Keratinocyte (primary cell): Measurements from ENCODE around the gene ERC2. TPM values are rescaled to one million over a fixed set of nuclear protein-coding genes. Genes with fewer than 3 reads are reported as not detected.
A peak's percentile ranks its signal among the peaks of the same experiment; 100 is the strongest.

Experiments used
- DNase-seq: peaks from one replicate; pipeline ENCODE4 v3.0.0-alpha.2; 2011; ENCODE audit warnings: low read depth, missing footprints, low spot score
- FAIRE-seq: peaks from 2 replicates; lab custom pipeline; 2011; peaks lifted over from hg19 to GRCh38; lab: Jason Lieb, UNC
- H2AFZ ChIP-seq: 2 replicates; pipeline ENCODE4 v1.6.0; 2012; ENCODE audit warnings: low read length, control low read depth, inconsistent platforms; ENCODE audit not compliant: control insufficient read depth
- H3K27ac ChIP-seq: 2 replicates; pipeline ENCODE4 v1.5.1; 2011; ENCODE audit warnings: low read length; ENCODE audit not compliant: control insufficient read depth, insufficient read depth
- H3K27me3 ChIP-seq: 3 replicates; pipeline ENCODE4 v1.6.0; 2011; ENCODE audit warnings: low read length; ENCODE audit not compliant: control insufficient read depth, insufficient read depth; ENCODE audit errors: extremely low read depth
- H3K36me3 ChIP-seq, 2 experiments: 2 replicates in 1 of 2; 3 replicates in 1 of 2; pipeline ENCODE4 v1.5.1; 2011; ENCODE audit warnings: low read length in 2 of 2, mild to moderate bottlenecking in 1 of 2; ENCODE audit not compliant: control insufficient read depth in 2 of 2, insufficient read depth in 2 of 2; ENCODE audit errors: extremely low read depth in 1 of 2
- H3K4me1 ChIP-seq: 3 replicates; pipeline ENCODE4 v1.5.1; 2011; ENCODE audit warnings: low read length; ENCODE audit not compliant: control insufficient read depth, insufficient read depth; ENCODE audit errors: extremely low read depth
- H3K4me2 ChIP-seq: 3 replicates; pipeline ENCODE4 v1.6.0; 2011; ENCODE audit warnings: low read depth, low read length; ENCODE audit not compliant: control insufficient read depth, insufficient read depth; ENCODE audit errors: extremely low read depth
- H3K4me3 ChIP-seq, 3 experiments: fragments of 200-600 bp in 1 of 3; sonication (generic) in 1 of 3; 2 replicates in 2 of 3; 3 replicates in 1 of 3; pipeline ENCODE4 v1.5.1; 2011 to 2016; ENCODE audit warnings: low read length in 3 of 3, mild to moderate bottlenecking in 3 of 3, control low read depth in 2 of 3, inconsistent platforms in 1 of 3, low read depth in 1 of 3, mixed read lengths in 1 of 3, mixed run types in 1 of 3, moderate library complexity in 1 of 3; ENCODE audit not compliant: control insufficient read depth in 2 of 3, insufficient read depth in 2 of 3; ENCODE audit errors: extremely low read depth in 1 of 3
- H3K79me2 ChIP-seq: 2 replicates; pipeline ENCODE4 v1.6.0; 2012; ENCODE audit warnings: low read length; ENCODE audit not compliant: control insufficient read depth, insufficient read depth
- H3K9ac ChIP-seq: 3 replicates; pipeline ENCODE4 v1.6.0; 2011; ENCODE audit warnings: low read length; ENCODE audit not compliant: control insufficient read depth, insufficient read depth; ENCODE audit errors: extremely low read depth
- H3K9me1 ChIP-seq: 3 replicates; pipeline ENCODE4 v1.6.0; 2011; ENCODE audit warnings: low read length; ENCODE audit not compliant: control insufficient read depth, insufficient read depth; ENCODE audit errors: extremely low read depth
- H3K9me3 ChIP-seq: 2 replicates; pipeline ENCODE4 v1.5.1; 2012; ENCODE audit warnings: low read depth, low read length; ENCODE audit not compliant: control insufficient read depth
- H4K20me1 ChIP-seq: 3 replicates; pipeline ENCODE4 v1.6.0; 2011; ENCODE audit warnings: low read length; ENCODE audit not compliant: control insufficient read depth, insufficient read depth; ENCODE audit errors: extremely low read depth
- CTCF ChIP-seq, 3 experiments: IDR thresholded peaks in 1 of 3; conservative IDR thresholded peaks in 1 of 3; optimal IDR thresholded peaks in 1 of 3; 2 replicates in 2 of 3; 3 replicates in 1 of 3; pipeline versions ENCODE3 to v1.5.1; 2011; ENCODE audit warnings: low read length in 3 of 3, mild to moderate bottlenecking in 3 of 3, moderate library complexity in 2 of 3, control low read depth in 1 of 3, inconsistent platforms in 1 of 3; ENCODE audit not compliant: insufficient read depth in 2 of 3; ENCODE audit errors: extremely low read depth in 1 of 3
- EZH2 ChIP-seq: IDR thresholded peaks from one replicate; pipeline ENCODE4 v1.6.1; 2012; ENCODE audit warnings: inconsistent platforms, mild to moderate bottlenecking, low read length, moderate library complexity
- dilution Hi-C: fragments of 300-500 bp; cut with MboI; formaldehyde crosslinking; loops from one replicate; pipeline ENCODE4 v1.7.0; 2020; ENCODE audit warnings: low sequenced_read_pairs; ENCODE audit not compliant: extremely low pct_ligation_motif_present
- polyA plus RNA-seq, 5 experiments: library from polyadenylated mRNA; depleted of rRNA in 3 of 5; stranded (reverse) in 3 of 5; stranded (forward) in 1 of 5; unstranded in 1 of 5; fragments of >200 nt; gene quantifications; 1 replicate in 1 of 5; 2 replicates in 3 of 5; 3 replicates in 1 of 5; pipeline versions ENCODE4 v1.2.1 to v1.2.3, GENCODE V29; 2011 to 2012; ENCODE audit warnings: missing spikeins in 2 of 5, low read depth in 1 of 5, low replicate concordance in 1 of 5

The ERC2 gene
- polyA plus RNA-seq, 1 donor (not counting 4 experiments of a cell fraction or from before 2014, with no cell fraction given) = 0.08 TPM

DNA sequence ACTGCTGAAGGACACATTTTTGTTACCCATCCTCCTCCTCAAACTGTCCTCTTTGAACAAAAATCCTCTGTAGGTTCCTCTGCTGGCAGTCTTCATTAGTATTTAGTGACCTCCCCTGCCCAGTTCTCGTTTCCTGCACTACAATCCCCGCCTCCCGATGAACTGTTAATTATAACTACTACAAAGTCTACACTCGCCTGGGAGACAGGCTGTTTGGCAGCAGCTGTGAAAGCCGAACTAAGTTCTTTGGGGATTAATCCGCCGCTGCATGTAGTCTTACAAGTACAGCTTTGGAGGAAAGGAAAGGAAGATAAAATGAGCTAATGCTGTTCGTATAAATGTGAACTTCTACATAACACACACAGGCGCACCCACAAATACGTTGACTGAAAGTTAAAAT, 821.2 kb downstream of the ERC2 start:
- Histone ChIP-seq H3K4me3 (no peak overlapping the region), H2AFZ (peak overlapping the region; percentile 31), H3K9me3 (no peaks in the 10 kb centered on the region), H3K79me2 (no peaks in the 10 kb centered on the region), H3K36me3 (no peaks in the 10 kb centered on the region), H3K9me1 (no peaks in the 10 kb centered on the region), H3K9ac (no peak overlapping the region), H4K20me1 (no peaks in the 10 kb centered on the region), H3K27me3 (no peaks in the 10 kb centered on the region), H3K4me1 (peaks cover 3% of the 10 kb centered on the region), H3K4me2 (no peak overlapping the region), H3K27ac (no peak overlapping the region)
- DNase-seq = no peak
- FAIRE-seq = no peak
- dilution Hi-C loops = no loop called here
- no peak for TF ChIP-seq EZH2
- no peak for TF ChIP-seq CTCF (optimal IDR thresholded peaks at IDR 0.05 in 1 of 3, IDR thresholded peaks at IDR 0.05 in 1 of 3, conservative IDR thresholded peaks at IDR 0.05 in 1 of 3; ENCODE audit: extremely low read depth in 1 of 3, insufficient read depth in 2 of 3, low read length in 3 of 3)

- no peak for FAIRE-seq
- Histone ChIP-seq H3K9ac (no peak overlapping the region), H3K9me3 (no peaks in the 10 kb centered on the region), H3K4me3 (no peak overlapping the region), H2AFZ (no peak overlapping the region), H3K27ac (no peak overlapping the region), H3K36me3 (no peaks in the 10 kb centered on the region), H3K9me1 (no peaks in the 10 kb centered on the region), H3K4me2 (no peak overlapping the region), H3K79me2 (no peaks in the 10 kb centered on the region), H4K20me1 (no peaks in the 10 kb centered on the region), H3K27me3 (no peaks in the 10 kb centered on the region), H3K4me1 (peaks cover 5% of the 10 kb centered on the region)
- DNase-seq = no peak
- no peak for TF ChIP-seq EZH2
- no peak for TF ChIP-seq CTCF (optimal IDR thresholded peaks at IDR 0.05 in 1 of 3, IDR thresholded peaks at IDR 0.05 in 1 of 3, conservative IDR thresholded peaks at IDR 0.05 in 1 of 3; ENCODE audit: extremely low read depth in 1 of 3, insufficient read depth in 2 of 3, low read length in 3 of 3)
- dilution Hi-C loops = no loop called here
These were observed 822.1 kb downstream of the ERC2 start for GRCh38 chr3:55646121-55646520.
